HG03378 (cell line): ENCODE measurements around the gene NAXE.
"Not testable (repeated sequence)": the region's sequence is repeated elsewhere in the genome, so short reads cannot be mapped to it uniquely, and the experiment has no call there.

Experiments used
- ATAC-seq: cut with Tn5 transposase; IDR thresholded peaks from one replicate; pipeline ENCODE4 v1.9.1; 2021; ENCODE audit warnings: mild to moderate bottlenecking, moderate library complexity; ENCODE audit not compliant: unreplicated experiment

The NAXE gene

DNA sequence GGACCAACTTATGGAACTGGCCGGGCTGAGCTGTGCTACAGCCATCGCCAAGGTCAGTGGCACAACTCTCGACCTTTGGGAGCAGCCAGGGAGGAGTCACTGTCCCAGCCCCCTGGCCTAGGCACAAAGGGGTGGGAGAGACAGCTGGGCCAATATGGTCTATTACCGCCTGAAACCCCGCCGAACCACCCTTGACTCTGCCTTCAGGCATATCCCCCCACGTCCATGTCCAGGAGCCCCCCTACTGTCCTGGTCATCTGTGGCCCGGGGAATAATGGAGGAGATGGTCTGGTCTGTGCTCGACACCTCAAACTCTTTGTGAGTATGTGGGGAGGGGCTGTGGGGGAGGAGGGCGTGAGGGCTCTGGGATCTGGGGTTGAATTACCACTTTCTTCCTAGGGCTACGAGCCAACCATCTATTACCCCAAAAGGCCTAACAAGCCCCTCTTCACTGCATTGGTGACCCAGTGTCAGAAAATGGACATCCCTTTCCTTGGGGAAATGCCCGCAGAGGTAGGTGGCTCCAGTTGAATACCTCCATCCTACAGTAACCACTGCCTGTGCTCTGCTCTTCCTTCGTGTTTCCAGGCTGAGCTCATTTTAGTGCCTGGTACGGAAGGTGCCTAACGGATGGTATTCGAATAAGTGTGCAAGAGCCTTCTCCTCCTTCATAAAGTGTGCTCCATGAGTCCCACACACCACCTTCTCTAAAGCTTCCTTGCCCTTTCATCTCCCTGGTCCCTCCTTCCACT, 758 bp downstream of the NAXE start:
- no peak for ATAC-seq

DNA sequence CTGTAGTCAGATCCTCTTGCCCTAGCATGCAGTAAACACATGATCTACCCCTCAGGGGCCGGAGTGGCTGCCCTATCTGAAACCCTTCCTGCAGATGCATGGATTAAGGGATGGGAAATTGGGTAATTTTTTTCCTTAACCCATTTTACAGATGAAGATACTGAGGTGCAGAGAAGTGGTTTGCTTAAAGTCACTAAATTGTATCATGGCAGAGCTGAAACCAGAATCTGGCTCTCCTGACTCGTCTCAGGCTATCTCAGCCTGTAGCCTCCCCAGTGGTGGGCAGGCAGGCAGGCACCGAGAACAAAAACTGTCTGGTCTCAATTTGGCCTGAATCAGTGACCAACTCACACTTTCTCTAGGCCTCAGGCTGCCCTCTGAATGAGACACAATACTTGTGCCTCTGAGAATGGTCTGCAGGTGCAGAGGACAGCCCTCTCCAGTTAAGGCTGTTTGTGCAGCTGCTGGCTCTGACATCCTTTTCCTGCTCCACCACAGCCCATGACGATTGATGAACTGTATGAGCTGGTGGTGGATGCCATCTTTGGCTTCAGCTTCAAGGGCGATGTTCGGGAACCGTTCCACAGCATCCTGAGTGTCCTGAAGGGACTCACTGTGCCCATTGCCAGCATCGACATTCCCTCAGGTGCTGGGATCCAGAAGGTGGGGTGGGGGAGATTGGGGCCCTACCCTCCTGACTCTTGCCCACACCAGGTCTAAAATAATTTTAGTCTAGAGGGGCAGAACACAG, 1.5 kb downstream of the NAXE start:
- no peak for ATAC-seq

DNA sequence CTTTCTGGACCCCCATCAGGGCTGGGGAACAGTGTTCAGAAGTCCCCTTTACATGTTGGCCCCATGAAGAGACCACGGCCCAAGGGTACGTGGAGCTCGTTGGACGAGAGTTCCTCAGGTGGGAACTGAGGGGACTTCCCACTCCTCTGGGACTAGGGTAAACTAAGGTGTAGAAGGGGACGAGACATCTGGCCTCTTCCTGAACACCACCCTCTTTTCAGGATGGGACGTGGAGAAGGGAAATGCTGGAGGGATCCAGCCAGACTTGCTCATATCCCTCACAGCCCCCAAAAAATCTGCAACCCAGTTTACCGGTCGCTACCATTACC, 2.0 kb downstream of the NAXE start:
- ATAC-seq: no peak

DNA sequence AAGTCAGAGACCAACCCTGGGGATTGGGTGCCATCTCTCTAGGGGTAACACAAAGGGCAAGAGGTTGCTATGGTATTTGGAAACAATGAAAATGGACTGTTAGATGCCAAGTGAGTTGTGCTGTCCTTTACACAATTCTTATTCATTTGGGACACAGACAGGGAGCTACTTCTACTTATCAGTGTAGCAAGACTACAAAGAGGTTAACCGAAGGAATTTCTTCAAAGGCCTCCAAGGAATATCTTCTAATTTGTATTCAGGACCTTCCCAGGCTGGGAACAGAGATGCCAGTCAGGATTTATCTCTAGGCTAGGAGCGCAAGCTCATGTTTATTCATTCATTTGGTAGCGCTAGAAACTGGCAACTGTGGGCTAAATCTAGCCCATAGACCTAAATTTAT, 2.6 kb downstream of the NAXE start:
- no peak for ATAC-seq

DNA sequence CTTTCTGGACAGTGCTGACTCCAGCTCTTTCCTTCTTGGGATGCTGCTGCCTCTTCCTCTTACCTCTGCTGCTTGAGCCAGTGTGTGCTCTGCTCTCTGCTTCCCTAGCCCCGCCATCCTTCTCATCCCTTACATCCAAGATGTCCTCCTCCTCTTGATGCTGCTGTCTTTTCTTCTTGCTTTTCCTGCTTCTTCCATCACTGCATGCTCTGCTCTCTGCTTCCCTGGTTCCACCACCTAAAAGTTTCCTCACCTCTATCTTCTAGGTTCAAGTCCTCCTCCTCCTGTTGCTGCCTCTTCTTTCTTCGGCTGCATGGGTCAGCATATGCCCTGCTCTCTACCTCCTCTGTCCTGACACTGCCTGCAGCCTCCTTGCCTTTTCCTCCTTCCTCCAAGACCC, 3.4 kb downstream of the NAXE start:
- no peak for ATAC-seq

DNA sequence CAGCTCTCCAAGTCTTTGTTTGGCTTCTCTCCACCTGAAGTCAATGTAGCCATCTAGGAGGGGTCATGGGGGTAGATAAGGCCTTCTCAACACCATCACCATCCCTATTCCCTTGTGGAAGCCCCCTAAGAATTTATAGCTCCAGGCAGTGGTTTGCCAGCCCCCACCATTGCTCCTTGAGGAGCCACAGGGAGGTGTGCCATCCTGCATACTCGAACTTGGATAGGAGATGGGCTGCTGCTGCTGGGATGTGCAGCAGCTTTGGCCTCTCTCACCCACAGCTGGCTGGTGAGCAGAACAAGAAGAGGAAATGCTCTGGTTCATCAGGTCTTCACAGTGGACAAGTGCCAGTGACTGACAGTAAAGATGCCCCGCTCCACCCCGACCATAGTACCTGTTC, 4.8 kb downstream of the NAXE start:
- ATAC-seq: no peak

DNA sequence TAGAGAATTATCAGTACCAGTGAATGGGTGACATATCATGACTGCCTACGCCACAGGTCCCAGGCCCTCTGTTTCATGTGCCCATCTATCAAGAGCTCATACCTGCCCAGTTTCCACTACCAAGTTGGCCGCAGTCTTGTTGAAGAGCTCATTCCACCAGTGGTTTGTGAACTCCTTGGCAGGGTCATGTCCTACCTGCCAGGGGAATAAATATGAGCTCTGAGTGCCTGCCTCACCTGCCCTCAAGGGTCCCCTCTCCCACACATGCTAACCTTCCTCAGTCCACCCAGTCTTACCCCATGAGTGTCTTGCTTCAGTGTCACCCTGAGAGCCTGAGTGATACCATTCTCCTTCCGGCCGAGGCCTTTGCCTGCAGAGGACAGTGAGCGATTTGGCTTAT, 6.5 kb downstream of the NAXE start:
- no peak for ATAC-seq

DNA sequence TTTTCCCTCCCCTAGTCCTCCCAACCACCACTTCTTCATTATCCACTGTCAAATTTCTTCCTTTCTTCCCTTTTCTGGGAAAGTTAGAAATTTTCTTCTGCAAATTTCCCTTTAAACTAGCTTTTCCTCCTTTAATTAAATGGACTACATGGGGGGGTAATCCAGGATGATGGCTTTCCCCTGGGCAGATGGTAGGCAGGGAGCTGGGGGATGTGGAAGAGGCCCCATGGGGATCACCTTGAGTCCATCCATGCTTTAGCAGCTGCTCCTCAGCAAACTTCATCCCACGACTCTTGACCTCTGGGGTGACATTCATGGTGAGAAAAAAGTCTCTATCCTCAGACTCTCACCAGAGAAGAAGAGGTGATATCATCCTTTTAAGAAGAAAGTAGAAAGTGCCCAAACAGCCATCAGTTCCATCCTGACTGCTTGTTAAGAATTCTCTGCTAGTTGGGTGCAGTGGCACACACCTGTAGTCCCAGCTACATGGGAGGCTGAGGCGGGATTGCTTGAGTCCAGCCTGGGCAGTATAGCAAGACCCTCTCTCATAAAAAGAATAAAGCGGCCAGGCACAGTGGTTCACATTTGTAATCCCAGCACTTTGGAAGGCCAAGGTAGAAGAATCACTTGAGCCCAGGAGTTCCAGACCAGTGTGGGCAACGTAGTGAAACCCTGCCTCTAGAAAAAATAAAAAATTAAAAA, 7.3 kb downstream of the NAXE start:
- no peak for ATAC-seq

DNA sequence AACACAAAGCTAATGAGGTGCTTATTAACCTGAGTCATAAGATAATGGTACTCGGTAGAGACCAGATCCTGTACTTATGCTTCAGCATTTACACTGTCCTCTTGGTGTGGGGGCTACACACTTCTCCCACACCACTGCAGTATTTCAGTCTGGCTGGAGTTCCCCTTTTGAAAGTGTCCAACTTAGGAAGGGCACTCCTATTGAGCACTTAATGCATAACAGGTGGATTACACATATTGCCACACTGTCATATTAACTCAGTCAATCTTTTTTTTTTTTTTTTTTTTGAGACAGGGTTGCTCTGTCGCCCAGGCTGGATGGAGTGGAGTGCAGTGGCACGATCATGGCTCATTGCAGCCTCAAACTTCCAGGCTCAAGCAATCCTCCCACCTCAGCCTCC, 8.2 kb downstream of the NAXE start:
- peak; percentile 50 for ATAC-seq

DNA sequence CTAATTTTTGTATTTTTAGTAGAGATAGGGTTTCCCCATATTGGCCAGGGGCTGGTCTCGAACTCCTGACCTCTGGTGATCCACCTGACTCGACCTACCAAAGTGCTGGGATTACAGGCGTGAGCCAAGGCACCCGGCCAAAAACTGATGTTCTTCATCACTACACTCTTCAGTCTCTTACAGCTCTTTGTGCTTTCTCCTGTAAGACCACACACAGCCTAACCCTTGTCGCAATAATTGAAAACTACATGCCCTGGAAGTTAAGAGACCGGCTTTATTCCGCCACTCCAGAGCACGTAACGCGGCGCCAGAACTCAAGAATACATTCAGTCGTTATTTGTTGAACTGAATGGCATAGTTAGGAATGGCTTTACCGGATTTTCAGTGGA, 9.2 kb downstream of the NAXE start:
- no peak for ATAC-seq

DNA sequence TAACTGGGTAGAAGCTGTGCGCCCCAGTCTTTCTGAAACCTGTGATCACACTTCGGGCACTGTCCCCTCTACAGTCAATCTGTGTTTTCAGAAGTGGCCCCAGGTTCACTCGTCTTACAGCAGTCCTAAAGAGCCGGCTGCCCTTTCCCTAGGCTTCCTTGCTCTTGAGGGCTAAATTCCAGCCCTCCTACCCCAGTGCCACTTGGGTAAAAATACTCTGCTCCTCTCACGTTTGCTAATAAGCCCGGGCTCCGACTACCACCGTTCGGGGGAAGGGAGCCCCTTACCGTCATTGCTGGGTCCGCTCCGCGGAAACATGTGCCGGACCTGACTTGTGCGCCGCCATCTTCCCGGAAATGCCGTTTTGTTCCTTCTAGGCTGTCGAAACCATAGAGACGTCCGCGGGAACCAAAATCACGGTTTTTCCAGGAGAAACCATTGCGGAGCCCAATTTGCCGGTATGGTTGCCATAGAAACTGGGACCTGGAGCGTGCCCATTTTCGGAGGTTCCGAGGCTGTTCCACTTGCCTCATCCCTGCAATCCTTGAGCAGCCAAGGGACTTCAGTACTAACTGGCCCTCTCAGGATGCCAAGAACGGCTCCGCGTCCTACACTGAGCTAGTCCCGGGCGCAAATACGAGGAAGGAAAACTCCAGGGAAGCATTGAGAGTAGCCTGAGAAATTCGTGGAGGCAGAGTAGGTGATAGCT, 9.7 kb downstream of the NAXE start, which contains the start of gene GPATCH4:
GPATCH4 (minus strand) TSS at position 358 of the 709 bp plus-strand sequence.
- ATAC-seq: no peak

DNA sequence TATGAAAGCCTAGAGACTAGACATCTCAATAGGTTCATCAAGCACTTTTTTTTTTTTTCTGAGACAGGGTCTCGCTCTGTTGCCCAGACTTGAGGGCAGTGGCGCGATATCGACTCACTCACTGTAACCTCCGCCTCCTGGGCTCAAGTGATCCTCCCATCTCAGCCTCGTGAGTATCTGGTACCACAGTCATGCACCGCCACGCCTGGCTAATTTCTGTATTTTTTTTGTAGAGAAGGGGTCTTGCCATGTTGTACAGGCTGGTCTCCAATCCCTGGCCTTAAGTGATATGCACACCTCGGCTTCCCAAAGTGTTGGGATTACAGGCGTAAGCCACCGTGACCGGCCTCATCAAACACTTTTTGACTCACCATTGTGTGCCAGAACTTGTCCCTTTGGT, 10.3 kb downstream of the NAXE start:
- ATAC-seq: no peak

DNA sequence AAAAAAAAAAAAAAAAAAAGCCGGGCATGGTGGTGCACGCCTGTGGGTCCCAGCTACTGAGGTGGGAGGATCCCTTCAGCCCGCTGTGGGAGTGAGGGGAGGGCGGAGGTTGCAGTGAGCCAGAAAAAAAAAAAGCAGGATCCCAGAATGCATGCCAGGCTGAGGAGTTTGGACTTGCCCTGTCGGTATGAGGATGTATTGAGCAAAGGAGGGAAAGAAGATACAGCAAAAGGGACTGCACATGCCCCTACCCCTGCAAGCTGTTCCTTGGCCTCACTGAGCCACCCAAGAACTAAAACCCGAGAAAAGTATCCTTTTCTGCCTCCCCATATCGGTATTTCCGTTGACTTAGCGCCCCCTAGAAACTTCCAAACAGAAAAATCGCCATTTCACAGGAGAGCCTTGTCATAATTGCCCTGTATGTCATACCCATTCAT, 11.0 kb downstream of the NAXE start:
- ATAC-seq: no peak

DNA sequence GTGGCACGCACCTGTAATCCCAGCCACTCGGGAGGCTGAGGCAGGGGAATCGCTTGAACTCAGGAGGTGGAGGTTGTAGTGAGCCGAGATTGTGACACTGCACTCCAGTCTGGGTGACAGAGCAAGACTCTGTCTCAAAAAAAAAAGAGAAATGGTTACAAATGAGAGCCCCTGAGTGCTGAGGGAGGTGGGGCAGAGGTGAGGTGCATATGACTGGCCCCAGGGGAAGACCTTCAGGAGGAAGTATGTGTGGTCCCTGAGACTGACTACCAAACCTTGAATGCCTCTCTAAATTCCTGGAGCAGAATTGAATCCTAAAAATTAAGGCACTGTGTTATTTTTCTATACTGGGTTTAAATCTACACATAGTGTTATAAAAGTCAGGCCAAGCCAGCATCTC, 15.8 kb downstream of the NAXE start:
- ATAC-seq: not testable (repeated sequence)

DNA sequence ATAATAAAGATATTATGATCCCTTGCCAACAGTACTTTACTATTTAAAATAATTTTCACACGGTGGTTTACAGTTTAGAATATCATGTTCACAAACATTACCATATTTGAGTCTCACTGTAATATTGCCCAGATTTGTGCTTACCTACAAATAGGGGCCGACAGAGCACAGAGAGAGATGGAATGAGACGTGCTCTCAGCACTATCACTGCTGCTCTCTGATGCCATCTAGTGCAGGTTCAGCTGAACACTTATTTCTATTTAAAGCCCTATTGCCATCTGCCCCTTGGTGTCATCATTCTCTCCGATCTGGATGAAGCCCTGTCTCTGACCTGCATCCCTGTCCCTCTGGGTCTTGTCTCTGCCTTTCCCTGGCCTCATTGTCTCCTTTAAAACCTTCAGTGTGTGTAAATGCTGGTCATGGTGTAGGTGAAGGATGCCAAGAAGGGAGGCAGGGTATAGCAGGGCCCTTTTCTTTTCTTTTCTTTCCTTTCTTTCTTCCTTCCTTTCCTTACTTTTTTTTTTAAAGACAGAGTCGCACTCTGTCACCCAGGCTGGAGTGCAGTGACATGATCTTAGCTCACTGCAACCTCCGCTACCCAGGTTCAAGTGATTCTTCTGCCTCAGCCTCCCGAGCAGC, 16.6 kb downstream of the NAXE start:
- no peak for ATAC-seq

DNA sequence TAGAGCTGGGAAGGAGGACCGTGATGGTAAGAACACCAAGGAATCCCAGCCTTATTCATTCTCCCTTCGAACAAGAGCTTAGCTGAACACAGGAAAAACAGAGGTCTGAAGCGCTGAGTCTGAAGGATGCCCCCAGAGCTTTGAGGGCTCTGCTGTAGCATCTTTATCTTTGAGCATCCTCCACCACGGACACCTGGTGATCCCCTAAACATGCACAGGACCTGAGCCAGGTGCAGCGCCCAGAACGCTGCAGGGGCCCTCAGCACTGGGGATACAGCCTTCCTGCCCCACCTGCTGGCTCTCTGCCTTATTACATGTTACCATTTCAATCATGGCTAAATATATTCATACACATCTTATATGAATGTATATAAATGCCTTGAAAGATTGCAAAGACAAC, 17.4 kb downstream of the NAXE start:
- ATAC-seq: no peak

DNA sequence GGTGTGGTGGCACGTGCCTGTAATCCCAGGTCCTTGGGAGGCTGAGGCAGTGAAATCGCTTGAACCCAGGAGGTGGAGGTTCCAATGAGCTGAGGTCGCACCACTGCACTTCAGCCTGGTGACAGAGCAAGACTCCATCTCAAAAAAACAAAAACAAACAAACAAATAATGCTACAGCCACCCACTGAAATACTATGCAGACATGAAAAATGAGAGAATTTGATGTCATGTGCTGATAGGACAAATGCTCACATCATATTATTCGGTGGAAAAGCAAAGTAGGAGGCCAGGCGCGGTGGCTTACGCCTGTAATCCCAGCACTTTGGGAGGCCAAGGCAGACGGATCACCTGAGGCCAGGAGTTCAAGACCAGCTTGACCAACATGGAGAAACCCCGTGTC, 18.5 kb downstream of the NAXE start:
- ATAC-seq: not testable (repeated sequence)

DNA sequence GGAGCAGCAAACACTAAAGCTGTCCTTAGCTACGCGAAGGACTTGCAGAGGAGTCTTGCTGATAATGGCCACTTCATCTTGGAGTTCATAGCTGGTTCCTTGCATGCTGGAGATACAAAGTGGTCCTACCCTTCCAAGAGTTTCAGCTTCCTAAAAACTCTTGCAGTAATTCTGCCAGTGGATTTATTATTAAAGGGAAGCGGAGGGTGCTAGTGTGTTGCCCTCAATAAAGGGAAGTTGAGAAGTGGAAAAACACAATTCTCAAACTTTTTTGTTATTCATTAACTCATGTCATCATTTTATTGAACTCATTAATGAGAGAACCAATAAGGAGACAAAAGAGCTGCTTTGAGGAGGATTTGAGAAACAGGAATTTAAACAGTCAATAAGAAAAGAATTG, 21.1 kb downstream of the NAXE start:
- ATAC-seq: no peak

DNA sequence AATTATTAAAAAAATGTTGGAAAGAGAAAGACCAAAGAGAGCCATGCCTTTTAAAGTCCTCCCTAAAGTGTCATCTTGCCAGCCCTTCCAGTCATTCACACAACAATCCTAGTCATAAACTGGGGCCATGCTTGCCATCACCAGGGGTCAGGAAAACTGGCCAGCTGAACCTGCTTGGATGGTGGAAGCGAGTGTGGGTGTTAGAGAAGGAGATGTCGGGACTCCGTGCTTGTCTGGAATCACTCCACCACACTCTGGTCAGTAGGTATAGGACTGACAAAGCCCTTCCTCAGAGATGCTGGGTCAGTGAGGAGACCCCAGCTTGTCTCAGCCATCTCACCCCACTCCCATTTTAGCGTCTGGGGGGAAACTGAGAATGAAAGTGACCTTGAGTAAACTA, 24.4 kb downstream of the NAXE start:
- no peak for ATAC-seq

DNA sequence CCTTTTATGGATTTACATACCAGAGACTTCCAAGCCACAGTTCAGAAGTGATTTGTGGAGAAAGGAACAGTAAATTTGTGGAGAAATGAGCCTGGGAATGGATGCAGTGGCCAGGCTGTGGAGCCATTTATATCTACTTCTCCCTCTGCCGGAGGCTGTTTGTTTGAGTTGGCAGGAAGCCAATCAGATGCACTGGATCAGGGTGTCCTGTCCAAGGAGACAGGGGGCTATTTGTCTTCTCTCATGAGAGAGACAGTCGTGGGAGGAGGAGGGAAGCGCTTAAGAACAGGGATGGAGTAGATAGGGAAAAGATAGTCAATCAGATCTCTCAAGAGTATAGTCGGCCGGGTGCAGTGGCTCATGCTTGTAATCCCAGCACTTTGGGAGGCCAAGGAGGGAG, 24.9 kb downstream of the NAXE start:
- ATAC-seq: no peak
